Measurements from ENCODE around the gene ZNF497.

ZNF497 gene

DNA sequence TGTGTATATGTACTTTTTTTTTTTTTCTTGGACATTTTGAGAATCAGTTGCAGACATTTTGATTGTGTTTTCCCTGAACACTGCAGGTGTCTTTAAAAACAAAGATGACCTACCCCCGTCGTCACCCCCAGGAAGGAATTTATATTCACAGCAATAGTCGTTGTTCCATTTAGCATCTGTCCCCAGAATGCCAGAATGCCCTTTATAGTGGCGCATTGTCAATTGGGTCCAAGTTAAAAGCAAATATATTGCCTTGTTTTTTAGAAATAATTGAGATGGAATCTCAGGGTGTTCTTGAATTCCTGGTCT lies 31.1 kb upstream of the ZNF497 start:
- no peak overlapping the region for H3K4me3 ChIP-seq (ENCODE audit: insufficient read depth, low read depth, low read length, poor library complexity, severe bottlenecking)

DNA sequence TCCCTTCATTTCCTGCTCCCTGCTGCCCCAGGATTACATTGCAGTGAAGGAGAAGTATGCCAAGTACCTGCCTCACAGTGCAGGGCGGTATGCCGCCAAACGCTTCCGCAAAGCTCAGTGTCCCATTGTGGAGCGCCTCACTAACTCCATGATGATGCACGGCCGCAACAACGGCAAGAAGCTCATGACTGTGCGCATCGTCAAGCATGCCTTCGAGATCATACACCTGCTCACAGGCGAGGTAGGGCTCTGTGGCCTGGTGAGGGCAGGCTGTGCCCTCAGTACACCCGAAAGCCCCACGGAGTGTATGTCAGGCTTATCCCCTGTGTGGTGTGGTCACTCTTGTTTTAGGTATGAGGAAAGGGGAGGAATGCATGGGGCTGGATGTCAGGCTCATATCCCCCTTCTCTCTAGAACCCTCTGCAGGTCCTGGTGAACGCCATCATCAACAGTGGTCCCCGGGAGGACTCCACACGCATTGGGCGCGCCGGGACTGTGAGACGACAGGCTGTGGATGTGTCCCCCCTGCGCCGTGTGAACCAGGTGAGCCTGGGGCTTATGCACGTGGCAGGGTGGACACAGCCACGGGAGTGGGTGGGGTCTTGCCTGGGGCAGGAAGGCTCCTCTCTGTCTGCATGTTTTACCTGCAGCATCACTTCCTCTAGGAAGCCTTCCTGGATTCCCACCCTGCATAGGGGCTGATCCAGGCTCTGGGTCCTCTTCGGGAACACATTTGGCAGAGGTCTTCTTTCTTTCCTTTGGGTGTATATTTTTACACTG lies 30.6 kb upstream of the ZNF497 start:
- Histone ChIP-seq H3K4me3 (ENCODE audit: insufficient read depth, low read depth, low read length, poor library complexity, severe bottlenecking) (no peak overlapping the region), H3K27me3 (replicated peaks; ENCODE audit: control insufficient read depth, insufficient read depth, low read length, poor library complexity, severe bottlenecking) (peaks cover 4% of the 10 kb centered on the region), H3K4me1 (ENCODE audit: control insufficient read depth, insufficient read depth, low read length, poor library complexity, severe bottlenecking) (peaks cover 4% of the 10 kb centered on the region), H3K36me3 (ENCODE audit: control insufficient read depth, insufficient read depth, low read length) (peaks cover 41% of the 10 kb centered on the region), H3K9me3 (ENCODE audit: control insufficient read depth, low read length) (no peaks in the 10 kb centered on the region), H3K27ac (ENCODE audit: insufficient read depth, low read length, poor library complexity, severe bottlenecking) (no peak overlapping the region)
- DNase-seq: no peak

More for the DNA sequence above, 31.1 kb upstream of the ZNF497 start:
- H3K36me3 ChIP-seq (ENCODE audit: control insufficient read depth, insufficient read depth, low read length): peaks cover 41% of the 10 kb centered on the region
- no peaks in the 10 kb centered on the region for H3K9me3 ChIP-seq (ENCODE audit: control insufficient read depth, low read length)
- H3K4me1 ChIP-seq (ENCODE audit: control insufficient read depth, insufficient read depth, low read length, poor library complexity, severe bottlenecking): peaks cover 3% of the 10 kb centered on the region
- no peak overlapping the region for H3K27ac ChIP-seq (ENCODE audit: insufficient read depth, low read length, poor library complexity, severe bottlenecking)
- DNase-seq: no peak
- peaks cover 4% of the 10 kb centered on the region for H3K27me3 ChIP-seq (replicated peaks; ENCODE audit: control insufficient read depth, insufficient read depth, low read length, poor library complexity, severe bottlenecking)

DNA sequence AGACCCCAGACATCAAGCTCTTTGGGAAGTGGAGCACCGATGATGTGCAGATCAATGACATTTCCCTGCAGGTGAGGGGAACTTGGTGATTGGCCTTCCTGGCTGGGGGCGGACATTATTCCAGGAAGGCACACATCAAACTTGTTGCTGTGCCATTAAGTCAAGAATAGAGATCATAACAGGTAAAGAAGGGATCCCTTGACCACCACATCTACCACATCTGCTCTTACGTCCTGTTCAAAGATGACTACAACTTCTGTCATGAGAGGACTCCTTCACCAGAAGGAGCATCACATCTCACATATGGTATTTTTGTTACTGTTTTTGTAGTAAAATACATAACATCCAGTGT lies 25.6 kb upstream of the ZNF497 start:
- H3K36me3 ChIP-seq (ENCODE audit: control insufficient read depth, insufficient read depth, low read length): peaks cover 21% of the 10 kb centered on the region
- H3K27me3 ChIP-seq (replicated peaks; ENCODE audit: control insufficient read depth, insufficient read depth, low read length, poor library complexity, severe bottlenecking): no peaks in the 10 kb centered on the region
- H3K4me3 ChIP-seq (ENCODE audit: insufficient read depth, low read depth, low read length, poor library complexity, severe bottlenecking): peak overlapping the region; percentile 71
- no peak for DNase-seq
- H3K27ac ChIP-seq (ENCODE audit: insufficient read depth, low read length, poor library complexity, severe bottlenecking): no peak overlapping the region
- peaks cover 26% of the 10 kb centered on the region for H3K4me1 ChIP-seq (ENCODE audit: control insufficient read depth, insufficient read depth, low read length, poor library complexity, severe bottlenecking)
- H3K9me3 ChIP-seq (ENCODE audit: control insufficient read depth, low read length): no peaks in the 10 kb centered on the region

DNA sequence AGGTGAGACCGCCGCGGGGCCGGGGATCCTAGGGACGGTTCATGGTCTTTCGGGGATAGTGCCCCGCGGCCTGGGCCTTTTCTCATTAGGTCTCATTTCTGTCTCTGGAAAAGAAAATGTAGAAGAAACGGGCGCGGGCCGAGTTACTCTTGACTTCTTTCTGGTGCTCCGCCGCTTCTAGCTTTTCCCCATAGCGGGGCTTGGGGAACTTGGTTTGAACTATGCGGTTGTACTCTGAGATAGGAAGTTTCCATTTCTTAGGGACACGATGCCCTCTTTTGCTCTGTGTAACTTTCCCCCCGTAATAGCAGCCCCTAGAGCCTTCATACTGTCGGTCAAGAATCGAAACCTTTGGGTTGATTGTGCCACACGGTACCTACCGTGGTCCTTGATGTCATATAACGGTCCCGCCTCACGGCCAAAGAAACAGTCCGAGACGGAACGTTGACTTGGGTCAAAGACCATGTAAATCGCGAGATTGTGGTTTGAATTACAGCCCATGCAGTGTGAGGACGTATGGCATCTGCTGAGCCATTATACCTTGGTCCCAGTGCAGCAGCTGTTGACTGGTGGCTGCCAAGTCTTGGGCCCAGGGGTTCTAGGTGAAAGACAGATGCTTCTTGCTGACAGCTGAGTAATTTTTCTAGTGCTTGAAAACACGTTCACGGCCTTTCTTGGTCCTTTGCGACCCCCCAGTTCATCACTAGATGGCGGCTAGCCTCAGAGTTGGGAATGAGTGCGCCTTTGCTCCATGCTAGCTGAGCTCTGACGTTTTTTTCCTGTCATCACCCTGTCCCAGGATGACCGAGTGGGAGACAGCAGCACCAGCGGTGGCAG lies 25.0 kb upstream of the ZNF497 start:
- H3K4me3 ChIP-seq (ENCODE audit: insufficient read depth, low read depth, low read length, poor library complexity, severe bottlenecking): peak overlapping the region; percentile 71
- H3K27ac ChIP-seq (ENCODE audit: insufficient read depth, low read length, poor library complexity, severe bottlenecking): peak overlapping the region; percentile 98
- H3K27me3 ChIP-seq (replicated peaks; ENCODE audit: control insufficient read depth, insufficient read depth, low read length, poor library complexity, severe bottlenecking): no peaks in the 10 kb centered on the region
- H3K36me3 ChIP-seq (ENCODE audit: control insufficient read depth, insufficient read depth, low read length): peaks cover 15% of the 10 kb centered on the region
- no peaks in the 10 kb centered on the region for H3K9me3 ChIP-seq (ENCODE audit: control insufficient read depth, low read length)
- DNase-seq: no peak
- peaks cover 26% of the 10 kb centered on the region for H3K4me1 ChIP-seq (ENCODE audit: control insufficient read depth, insufficient read depth, low read length, poor library complexity, severe bottlenecking)

DNA sequence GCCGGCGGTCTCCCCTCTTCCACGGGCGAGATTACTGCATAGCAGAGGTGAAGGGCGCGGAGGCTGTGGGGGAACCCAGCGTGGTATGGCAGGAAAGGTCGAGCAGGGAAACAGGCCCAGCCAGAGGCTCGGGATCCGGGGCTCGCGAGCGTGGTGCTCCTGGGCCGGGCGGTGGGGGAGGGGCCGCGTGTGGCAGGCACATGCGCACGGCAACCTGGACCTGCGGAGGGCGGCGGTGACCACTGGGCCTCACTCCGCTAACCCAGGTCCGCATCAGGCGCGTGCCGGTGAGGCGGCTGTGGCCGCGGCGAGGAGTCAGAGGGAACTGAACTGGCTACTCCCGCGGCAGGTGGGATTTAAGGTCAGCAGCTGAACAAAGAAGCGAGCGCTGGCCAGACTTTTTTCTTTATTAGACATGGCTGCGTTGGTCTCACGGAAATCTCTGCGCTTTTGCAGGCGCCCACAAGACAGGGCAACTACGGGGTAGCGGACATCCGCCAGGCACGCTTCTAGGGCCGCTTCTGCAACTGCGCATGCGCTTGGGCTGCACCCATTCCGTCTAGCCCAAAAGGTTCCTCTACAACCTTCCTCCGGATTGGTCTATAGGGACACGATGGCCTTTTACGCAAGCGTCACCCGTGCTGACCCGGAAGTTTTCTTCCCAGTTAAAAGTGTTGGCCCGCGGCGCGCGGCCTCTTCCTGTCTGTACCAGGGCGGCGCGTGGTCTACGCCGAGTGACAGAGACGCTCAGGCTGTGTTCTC lies 24.2 kb upstream of the ZNF497 start, which contains the start of gene RPS5:
RPS5 (plus strand) TSS at position 694 of the 762 bp plus-strand sequence. CDS start 869 bp downstream, outside the sequence.
- H3K27ac ChIP-seq (ENCODE audit: insufficient read depth, low read length, poor library complexity, severe bottlenecking): peak within 1 kb of the TSS; percentile 98
- peaks cover 31% of the 10 kb centered on the region for H3K4me1 ChIP-seq (ENCODE audit: control insufficient read depth, insufficient read depth, low read length, poor library complexity, severe bottlenecking)
- H3K9me3 ChIP-seq (ENCODE audit: control insufficient read depth, low read length): no peaks in the 10 kb centered on the region
- DNase-seq: peak; percentile 95
- peaks cover 11% of the 10 kb centered on the region for H3K36me3 ChIP-seq (ENCODE audit: control insufficient read depth, insufficient read depth, low read length)
- H3K27me3 ChIP-seq (replicated peaks; ENCODE audit: control insufficient read depth, insufficient read depth, low read length, poor library complexity, severe bottlenecking): no peaks in the 10 kb centered on the region
- peak within 1 kb of the TSS; percentile 71 for H3K4me3 ChIP-seq (ENCODE audit: insufficient read depth, low read depth, low read length, poor library complexity, severe bottlenecking)

DNA sequence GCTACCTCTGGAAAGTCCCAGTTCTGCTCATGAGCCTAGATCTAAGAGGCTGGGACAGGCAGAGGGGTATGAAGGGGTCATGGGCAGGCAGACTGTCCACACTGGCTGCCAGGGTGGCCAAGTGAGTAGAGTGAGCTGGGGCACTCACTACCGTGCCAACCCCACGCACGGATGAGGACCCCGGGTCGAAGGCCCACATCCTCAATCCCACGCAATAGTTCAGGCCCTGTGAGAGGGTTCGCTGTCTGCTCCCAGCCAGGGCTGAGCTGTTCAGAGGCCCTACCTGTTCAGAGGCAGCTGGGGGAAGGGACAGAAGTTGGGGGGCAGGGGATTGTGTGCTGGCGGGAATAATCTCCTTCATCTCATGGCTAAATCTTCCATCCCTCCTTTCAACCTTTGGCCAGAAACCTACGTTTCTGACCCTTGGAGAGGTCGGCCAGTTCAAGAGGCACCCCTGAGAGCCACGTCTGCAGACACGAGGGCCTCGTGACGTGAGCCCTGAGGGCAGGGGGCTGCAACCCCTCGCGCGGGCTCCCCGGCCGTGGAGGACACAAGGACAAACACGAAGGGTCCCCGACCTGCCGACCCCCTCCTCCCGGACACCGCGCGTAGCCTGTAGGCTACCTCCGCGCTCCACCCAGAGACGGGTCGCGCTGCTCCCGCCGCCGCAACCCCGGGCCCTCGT lies 23.5 kb upstream of the ZNF497 start:
- Histone ChIP-seq H3K27me3 (replicated peaks; ENCODE audit: control insufficient read depth, insufficient read depth, low read length, poor library complexity, severe bottlenecking) (no peaks in the 10 kb centered on the region), H3K27ac (ENCODE audit: insufficient read depth, low read length, poor library complexity, severe bottlenecking) (peak overlapping the region; percentile 98), H3K4me1 (ENCODE audit: control insufficient read depth, insufficient read depth, low read length, poor library complexity, severe bottlenecking) (peaks cover 32% of the 10 kb centered on the region), H3K4me3 (ENCODE audit: insufficient read depth, low read depth, low read length, poor library complexity, severe bottlenecking) (peak overlapping the region; percentile 71), H3K36me3 (ENCODE audit: control insufficient read depth, insufficient read depth, low read length) (peaks cover 10% of the 10 kb centered on the region), H3K9me3 (ENCODE audit: control insufficient read depth, low read length) (no peaks in the 10 kb centered on the region)
- DNase-seq: no peak

DNA sequence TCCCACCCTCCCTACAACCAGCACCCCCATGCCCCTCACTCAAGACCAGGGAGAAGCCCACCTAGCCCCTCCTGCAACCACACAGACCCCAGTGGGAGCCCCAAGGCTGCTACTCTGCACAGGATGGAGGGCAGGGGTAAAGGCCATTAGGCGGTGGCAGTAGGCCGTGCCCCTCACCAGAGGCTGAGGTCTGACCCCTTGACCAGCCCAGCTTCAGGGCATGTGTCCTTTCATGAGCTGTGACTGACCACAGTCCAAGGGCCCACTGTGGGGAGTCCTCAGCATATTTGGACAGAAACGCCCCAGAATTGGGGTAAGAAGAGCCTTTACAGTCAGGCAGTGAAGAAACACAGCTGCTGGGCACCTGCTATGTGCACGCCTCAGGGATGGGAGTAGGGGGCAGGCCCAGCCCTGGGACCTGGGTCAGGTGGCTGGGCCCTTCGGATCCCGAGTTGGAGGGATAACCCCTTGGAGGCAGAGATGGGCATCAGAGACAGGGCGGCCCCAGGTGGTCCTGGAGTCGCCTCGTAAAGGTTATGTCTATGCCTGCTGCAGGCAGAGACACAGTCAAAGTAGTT lies 22.9 kb upstream of the ZNF497 start:
- no peak for DNase-seq
- peak overlapping the region; percentile 98 for H3K27ac ChIP-seq (ENCODE audit: insufficient read depth, low read length, poor library complexity, severe bottlenecking)
- H3K9me3 ChIP-seq (ENCODE audit: control insufficient read depth, low read length): no peaks in the 10 kb centered on the region
- H3K27me3 ChIP-seq (replicated peaks; ENCODE audit: control insufficient read depth, insufficient read depth, low read length, poor library complexity, severe bottlenecking): no peaks in the 10 kb centered on the region
- H3K4me1 ChIP-seq (ENCODE audit: control insufficient read depth, insufficient read depth, low read length, poor library complexity, severe bottlenecking): peaks cover 35% of the 10 kb centered on the region
- peaks cover 6% of the 10 kb centered on the region for H3K36me3 ChIP-seq (ENCODE audit: control insufficient read depth, insufficient read depth, low read length)
- H3K4me3 ChIP-seq (ENCODE audit: insufficient read depth, low read depth, low read length, poor library complexity, severe bottlenecking): peak overlapping the region; percentile 71

DNA sequence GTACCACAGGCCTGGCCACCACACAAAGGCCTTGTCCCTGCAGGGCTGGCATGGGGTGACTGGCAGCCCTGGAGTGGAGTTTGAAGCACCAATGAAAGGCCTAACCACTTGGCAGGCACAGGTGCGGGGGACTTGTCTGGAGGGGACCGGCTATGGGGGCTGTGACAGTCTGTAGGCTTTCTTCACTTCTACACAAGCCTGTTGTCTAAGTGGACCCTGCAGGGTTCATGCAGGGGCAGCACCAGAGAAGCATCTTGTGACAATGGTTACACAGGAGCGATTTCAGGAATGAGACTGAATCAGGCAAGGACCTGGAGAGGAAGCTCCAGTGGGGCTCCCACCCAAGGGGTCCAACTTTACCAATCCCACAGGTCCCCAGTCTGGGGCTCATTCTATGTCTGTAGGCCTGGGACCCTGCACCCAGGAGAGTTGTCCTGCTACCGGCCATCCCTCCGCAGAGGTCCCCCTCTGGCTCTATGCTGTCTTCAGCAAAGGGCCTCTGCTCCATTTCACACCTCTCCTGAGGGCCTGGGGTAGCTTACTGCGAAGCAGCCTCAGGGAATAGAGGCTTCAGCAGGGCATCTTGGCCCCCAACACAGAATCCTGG lies 20.5 kb upstream of the ZNF497 start:
- no peak for DNase-seq
- no peaks in the 10 kb centered on the region for H3K9me3 ChIP-seq (ENCODE audit: control insufficient read depth, low read length)
- H3K36me3 ChIP-seq (ENCODE audit: control insufficient read depth, insufficient read depth, low read length): no peaks in the 10 kb centered on the region
- H3K4me3 ChIP-seq (ENCODE audit: insufficient read depth, low read depth, low read length, poor library complexity, severe bottlenecking): no peak overlapping the region
- H3K27ac ChIP-seq (ENCODE audit: insufficient read depth, low read length, poor library complexity, severe bottlenecking): no peak overlapping the region
- peaks cover 40% of the 10 kb centered on the region for H3K4me1 ChIP-seq (ENCODE audit: control insufficient read depth, insufficient read depth, low read length, poor library complexity, severe bottlenecking)
- H3K27me3 ChIP-seq (replicated peaks; ENCODE audit: control insufficient read depth, insufficient read depth, low read length, poor library complexity, severe bottlenecking): no peaks in the 10 kb centered on the region

All from effector memory CD4-positive, alpha-beta T cell (primary cell).